Gastroesophageal sphincter (tissue), 3 donors: ENCODE measurements around the gene AGBL4.

Experiments used
- CTCF ChIP-seq, 4 experiments: fragments of 200-600 bp in 2 of 4; fragments of 450-650 bp in 2 of 4; sonication (generic) in 1 of 4; IDR thresholded peaks; one replicate each; pipeline ENCODE4 v1.5.1; 2017 to 2019; ENCODE audit warnings: antibody characterized with exemption in 4 of 4, mild to moderate bottlenecking in 2 of 4, moderate library complexity in 2 of 4
- EP300 ChIP-seq: sonication (generic); formaldehyde crosslinking; IDR thresholded peaks from one replicate; pipeline ENCODE4 v1.6.1; 2017; ENCODE audit warnings: antibody characterized with exemption, mild to moderate bottlenecking
- POLR2A ChIP-seq, 2 donors: fragments of 450-650 bp; IDR thresholded peaks; one replicate each; pipeline ENCODE4 v1.6.1; 2017; ENCODE audit warnings: antibody characterized with exemption in 2 of 2, mild to moderate bottlenecking in 2 of 2, moderate library complexity in 1 of 2

- TF ChIP-seq EP300: no peak
- peak in 3 of 4 experiments; percentile 24 to 72 (median 45) for TF ChIP-seq CTCF (IDR thresholded peaks at IDR 0.05)
- TF ChIP-seq POLR2A (IDR thresholded peaks at IDR 0.05): no peak
Measured at GRCh38 chr1:48572646-48573258, 1451.0 kb downstream of the AGBL4 start.
